Central memory CD8-positive, alpha-beta T cell (primary cell): Measurements from ENCODE around the gene TFG.

Experiments
- ATAC-seq: fragments of 150-1000 bp; cut with Tn5 transposase; replicated peaks from 2 replicates; pipeline ENCODE4 v1.10.0; 2022; ENCODE audit warnings: mild to moderate bottlenecking, moderate FRiP score, moderate number of reproducible peaks; ENCODE audit not compliant: poor library complexity, severe bottlenecking; ENCODE audit errors: extremely low read depth
- DNase-seq, 2 donors: peaks; one replicate each; pipeline ENCODE4 v3.0.0; 2021; ENCODE audit warnings: low spot score in 2 of 2
- H3K27ac Mint-ChIP-seq: one replicate; pipeline ENCODE4 v1.8.0; 2022; ENCODE audit warnings: low read depth, mild to moderate bottlenecking, moderate library complexity, mixed read lengths
- H3K27me3 Mint-ChIP-seq: one replicate; pipeline ENCODE4 v1.8.0; 2022; ENCODE audit warnings: mixed read lengths
- H3K36me3 Mint-ChIP-seq: one replicate; pipeline ENCODE4 v1.8.0; 2022; ENCODE audit warnings: mild to moderate bottlenecking, moderate library complexity, mixed read lengths; ENCODE audit not compliant: insufficient read depth
- H3K4me1 Mint-ChIP-seq: one replicate; pipeline ENCODE4 v1.8.0; 2022; ENCODE audit warnings: mixed read lengths
- H3K4me3 Mint-ChIP-seq: one replicate; pipeline ENCODE4 v1.8.0; 2022; ENCODE audit warnings: mild to moderate bottlenecking, moderate library complexity, mixed read lengths
- H3K9me3 Mint-ChIP-seq: one replicate; pipeline ENCODE4 v1.8.0; 2022; ENCODE audit warnings: mixed read lengths

Gene TFG

DNA sequence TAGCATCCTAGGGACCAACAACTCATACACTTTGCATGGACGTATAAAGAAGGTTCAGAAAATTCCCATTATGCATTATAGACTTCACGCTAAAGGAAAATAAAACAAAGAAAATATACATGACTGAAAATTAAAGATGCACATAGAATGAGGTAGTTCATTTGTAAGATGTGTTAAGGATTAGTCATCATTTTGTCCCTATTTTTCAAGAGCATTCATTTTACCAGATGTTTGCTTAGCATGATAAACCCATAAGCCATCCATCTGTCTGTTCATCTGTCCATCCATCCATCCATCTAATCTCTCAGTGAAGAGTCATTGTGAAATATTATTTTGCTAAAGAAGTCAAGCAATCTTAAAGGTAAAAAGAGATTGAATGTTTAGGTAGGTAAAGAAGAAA is 80.3 kb downstream of the TFG start:
- Mint-ChIP-seq H3K27me3 (no peaks in the 10 kb centered on the region), H3K4me1 (no peaks in the 10 kb centered on the region), H3K36me3 (peaks cover 2% of the 10 kb centered on the region), H3K4me3 (no peak overlapping the region), H3K9me3 (peaks cover 4% of the 10 kb centered on the region), H3K27ac (no peak overlapping the region)
- DNase-seq (no peak), ATAC-seq (no peak)

DNA sequence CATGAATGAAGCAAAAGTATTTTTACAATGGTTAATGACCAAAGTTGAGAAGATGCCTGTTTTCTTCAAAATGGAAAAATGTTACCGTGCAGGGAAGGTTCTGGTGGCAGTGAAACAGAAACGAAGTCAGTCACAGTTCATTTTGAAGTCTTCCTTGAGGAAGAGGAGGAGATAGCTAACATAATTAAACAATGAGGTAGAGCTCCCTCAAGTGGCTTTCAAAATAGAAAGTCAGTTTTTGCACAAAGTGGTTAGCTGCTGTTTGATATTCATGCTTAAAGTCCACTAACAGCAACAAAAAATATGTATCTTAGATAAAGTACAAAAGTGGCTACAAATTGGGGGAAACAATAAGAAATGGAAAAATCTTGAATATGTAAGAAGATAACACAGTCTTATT is 87.3 kb downstream of the TFG start:
- H3K27me3 Mint-ChIP-seq = no peaks in the 10 kb centered on the region
- H3K4me1 Mint-ChIP-seq = no peaks in the 10 kb centered on the region
- H3K27ac Mint-ChIP-seq = no peak overlapping the region
- H3K4me3 Mint-ChIP-seq = no peak overlapping the region
- no peaks in the 10 kb centered on the region for H3K9me3 Mint-ChIP-seq
- ATAC-seq (no peak), DNase-seq (no peak)
- no peaks in the 10 kb centered on the region for H3K36me3 Mint-ChIP-seq

DNA sequence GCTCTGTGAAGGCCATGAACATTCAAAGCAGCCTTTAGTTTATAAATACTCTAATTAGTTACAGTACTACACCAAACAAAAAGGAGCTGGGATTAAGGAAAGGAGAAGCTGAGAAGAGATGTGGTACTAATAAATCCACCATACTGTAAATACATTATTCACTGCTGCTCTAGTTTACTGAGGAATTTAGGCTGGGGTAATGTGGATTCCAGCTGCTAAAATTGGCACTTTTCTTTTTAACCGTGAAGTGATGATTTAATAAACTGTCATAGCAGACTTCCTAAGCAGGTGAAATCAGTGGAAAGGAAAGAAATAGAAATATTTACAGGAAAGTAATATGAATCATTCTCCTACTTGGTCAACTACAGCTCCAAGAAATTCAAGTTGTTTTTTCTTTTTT is 88.7 kb downstream of the TFG start:
- Mint-ChIP-seq H3K4me1 (no peaks in the 10 kb centered on the region), H3K4me3 (no peak overlapping the region), H3K27me3 (no peaks in the 10 kb centered on the region), H3K9me3 (no peaks in the 10 kb centered on the region), H3K36me3 (no peaks in the 10 kb centered on the region), H3K27ac (no peak overlapping the region)
- ATAC-seq = no peak
- no peak for DNase-seq
